GM12878 (cell line): ENCODE measurements around the gene TMC2. TPM values are rescaled to one million over a fixed set of nuclear protein-coding genes. Genes with fewer than 3 reads are reported as not detected.

Experiments
- ATAC-seq: fragments of 200-7000 bp; cut with Tn5 transposase; 3 replicates; pipeline ENCODE4 v1.9.1; 2020; ENCODE audit warnings: mild to moderate bottlenecking, moderate library complexity
- BruUV-seq: library from RNA; stranded (reverse); fragments of 400-500 nt; replicated peaks from 2 replicates; lab custom pipeline; 2021; lab: Mats Ljungman, UMichigan
- CTCF ChIA-PET: fragments of 300-600 bp; sonication (Branson Sonifier 250); formaldehyde crosslinking; extraction: SDS; loops from one replicate; lab custom pipeline; 2021; ENCODE audit warnings: inconsistent platforms; lab: Yijun Ruan, JAX
- POLR2A ChIA-PET: fragments of 350-600 bp; formaldehyde crosslinking; extraction: SDS; loops from one replicate; lab custom pipeline; 2021; ENCODE audit warnings: inconsistent platforms; lab: Charles Lee
- RAD21 ChIA-PET: fragments of 300-600 bp; sonication (Branson Sonifier 250); formaldehyde crosslinking; loops from one replicate; lab custom pipeline; 2023; ENCODE audit warnings: antibody characterized with exemption; ENCODE audit not compliant: unreplicated experiment; lab: Charles Lee
- SMC1A ChIA-PET: fragments of 300-600 bp; sonication (Branson Sonifier 250); formaldehyde crosslinking; loops from one replicate; lab custom pipeline; 2023; ENCODE audit not compliant: unreplicated experiment, uncharacterized antibody; lab: Charles Lee
- DNase-seq: peaks from one replicate; pipeline ENCODE4 v3.0.0-alpha.2; 2011; ENCODE audit warnings: low read depth, low spot score
- FAIRE-seq: peaks from 3 replicates; lab custom pipeline; 2011; peaks lifted over from hg19 to GRCh38; lab: Jason Lieb, UNC
- H2AFZ ChIP-seq: 2 replicates; pipeline ENCODE4 v1.6.0; 2011; ENCODE audit warnings: low read depth, low read length, control low read depth; ENCODE audit not compliant: control insufficient read depth
- H3K27ac ChIP-seq: 2 replicates; pipeline ENCODE4 v1.5.1; 2011; ENCODE audit warnings: control low read depth; ENCODE audit not compliant: control insufficient read depth, insufficient read depth
- H3K27me3 ChIP-seq, 2 experiments: replicated peaks in 1 of 2; 2 replicates each; pipeline versions ENCODE4 v1.6.0 to v1.6.1; 2011; ENCODE audit warnings: low read length in 1 of 2; ENCODE audit not compliant: control insufficient read depth in 2 of 2, insufficient read depth in 2 of 2
- H3K36me3 ChIP-seq, 2 experiments: 2 replicates each; pipeline ENCODE4 v1.5.1; 2011; ENCODE audit warnings: low read length in 1 of 2; ENCODE audit not compliant: control insufficient read depth in 2 of 2, insufficient read depth in 2 of 2
- H3K4me1 ChIP-seq: 2 replicates; pipeline ENCODE4 v1.6.1; 2011; ENCODE audit warnings: mild to moderate bottlenecking, low read length, moderate library complexity, mixed read lengths; ENCODE audit not compliant: control insufficient read depth, insufficient read depth
- H3K4me2 ChIP-seq: 2 replicates; pipeline ENCODE4 v1.6.0; 2011; ENCODE audit warnings: control low read depth; ENCODE audit not compliant: control insufficient read depth, insufficient read depth
- H3K4me3 ChIP-seq: fragments of 200-600 bp; sonication (generic); 2 replicates; pipeline ENCODE4 v1.5.1; 2016
- H3K79me2 ChIP-seq: 2 replicates; pipeline ENCODE4 v1.6.0; 2011; ENCODE audit warnings: low read length; ENCODE audit not compliant: control insufficient read depth, insufficient read depth
- H3K9ac ChIP-seq: 2 replicates; pipeline ENCODE4 v1.8.0; 2011; ENCODE audit warnings: low read length, control low read depth, mixed read lengths; ENCODE audit not compliant: control insufficient read depth, insufficient read depth
- H3K9me3 ChIP-seq: replicated peaks from 3 replicates; pipeline ENCODE4 v1.5.1; 2011; ENCODE audit warnings: mild to moderate bottlenecking, low read length; ENCODE audit not compliant: control insufficient read depth, insufficient read depth
- H4K20me1 ChIP-seq: 2 replicates; pipeline ENCODE4 v1.6.0; 2011; ENCODE audit not compliant: control insufficient read depth, insufficient read depth
- EP300 ChIP-seq, 2 experiments: fragments of 150-350 bp in 1 of 2; IDR thresholded peaks; 2 replicates each; pipeline ENCODE4 v1.6.1; 2011 to 2012; ENCODE audit warnings: low read depth in 2 of 2, low read length in 2 of 2, borderline replicate concordance in 1 of 2, improper control_type of control experiment in 1 of 2, inconsistent platforms in 1 of 2; ENCODE audit not compliant: control insufficient read depth in 1 of 2
- EZH2 ChIP-seq: IDR thresholded peaks from 2 replicates; pipeline ENCODE4 v1.6.1; 2012; ENCODE audit warnings: low read depth, mild to moderate bottlenecking, control low read depth, inconsistent platforms, low read length, borderline replicate concordance; ENCODE audit not compliant: control insufficient read depth
- KDM1A ChIP-seq: fragments of 200-600 bp; sonication (generic); IDR thresholded peaks from 2 replicates; pipeline ENCODE4 v1.6.1; 2016; ENCODE audit warnings: borderline replicate concordance
- NKRF ChIP-seq: fragments of 450-650 bp; conservative IDR thresholded peaks from 2 replicates; pipeline ENCODE4 v1.6.1; 2017; ENCODE audit warnings: mild to moderate bottlenecking, moderate library complexity
- RUNX3 ChIP-seq: IDR thresholded peaks from 2 replicates; pipeline ENCODE4 v1.6.1; 2012; ENCODE audit warnings: low read length, inconsistent platforms
- SRF ChIP-seq, 2 experiments: IDR thresholded peaks; 2 replicates each; pipeline ENCODE4 v1.6.1; 2011; ENCODE audit warnings: low read depth in 2 of 2, low read length in 2 of 2, mild to moderate bottlenecking in 1 of 2, moderate library complexity in 1 of 2
- TARDBP ChIP-seq: IDR thresholded peaks from 2 replicates; pipeline ENCODE4 v1.6.1; 2016; ENCODE audit warnings: borderline replicate concordance
- YBX1 ChIP-seq: fragments of 450-650 bp; IDR thresholded peaks from 2 replicates; pipeline ENCODE4 v1.6.1; 2016; ENCODE audit warnings: antibody characterized with exemption
- ZBTB33 ChIP-seq: fragments of 450-650 bp; IDR thresholded peaks from 2 replicates; pipeline ENCODE4 v1.6.1; 2017; ENCODE audit warnings: mild to moderate bottlenecking
- ZNF622 ChIP-seq: fragments of 450-650 bp; IDR thresholded peaks from 2 replicates; pipeline ENCODE4 v1.6.1; 2017; ENCODE audit warnings: mild to moderate bottlenecking, inconsistent platforms
- ZZZ3 ChIP-seq: IDR thresholded peaks from 2 replicates; pipeline ENCODE4 v1.6.1; 2011; ENCODE audit warnings: low read depth; ENCODE audit not compliant: control insufficient read depth, insufficient read length
- WGBS: methylation state at CpG from one replicate; pipeline ENCODE4 v1.1.6; 2016; ENCODE audit warnings: low lambda C conversion rate; ENCODE audit not compliant: insufficient replicate concordance, insufficient coverage; ENCODE audit errors: missing lambda C conversion rate; 5-methylcytosine and 5-hydroxymethylcytosine counted together
- in situ Hi-C: fragments of 300-500 bp; cut with MboI; formaldehyde crosslinking; loops from 9 replicates; pipeline ENCODE4 v1.14.3; 2018; ENCODE audit warnings: mixed read lengths
- intact Hi-C: fragments of 100-400 bp; cut with micrococcal nuclease; formaldehyde crosslinking; loops from one replicate; pipeline ENCODE4 v1.14.2; 2022; ENCODE audit not compliant: unreplicated experiment
- polyA plus RNA-seq, 11 experiments: library from polyadenylated mRNA; depleted of rRNA in 4 of 11; unstranded in 6 of 11; stranded (reverse) in 5 of 11; fragments of >200 nt; fragmentation: Nextera tagmentation in 4 of 11; fragmentation: Illumina TruSeq in 1 of 11; extraction: Ambion mirVana in 4 of 11; extraction: Trizol in 1 of 11; gene quantifications; 1 replicate in 1 of 11; 2 replicates in 10 of 11; pipeline versions ENCODE4 v1.2.1 to v1.2.3, GENCODE V29; 2011 to 2016; ENCODE audit warnings: inconsistent platforms in 2 of 11, missing spikeins in 2 of 11, low read depth in 1 of 11
- total RNA-seq, 4 experiments: library from RNA; depleted of rRNA in 3 of 4; stranded (reverse); fragments of >200 nt in 3 of 4; fragmentation: Illumina TruSeq in 1 of 4; extraction: Trizol in 1 of 4; gene quantifications; 2 replicates each; pipeline versions ENCODE4 v1.2.1 to v1.2.3, GENCODE V29; 2013 to 2021
- TF ChIP-seq, protein P1 (sequence below): fragments of 450-650 bp; formaldehyde crosslinking; IDR thresholded peaks from 2 replicates; pipeline ENCODE4 v1.4.0; 2020; ENCODE audit warnings: mild to moderate bottlenecking, moderate library complexity

Gene TMC2
- total and polyA plus RNA-seq, 10 of the 15 experiments (the other 5 are each of a cell fraction or from before 2014, with no cell fraction given): 0.08 TPM; not detected in 9

DNA sequence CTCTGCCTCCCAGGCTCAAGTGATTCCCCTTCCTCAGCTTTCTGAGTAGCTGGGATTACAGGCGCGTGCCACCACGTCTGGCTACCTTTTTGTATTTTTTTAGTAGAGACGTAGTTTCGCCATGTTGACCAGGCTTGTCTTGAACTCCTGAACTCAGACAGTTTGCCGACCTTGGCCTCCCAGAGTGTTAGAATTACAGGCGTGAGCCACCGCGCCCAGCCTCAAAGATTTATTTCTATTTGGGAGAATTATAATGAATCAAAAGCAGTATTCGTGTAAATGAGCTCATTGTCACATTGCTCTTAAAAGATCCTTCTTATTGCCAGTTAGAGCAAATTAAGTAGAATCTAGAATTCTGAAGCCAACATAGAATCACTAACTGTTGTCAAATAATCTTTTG is 18.3 kb upstream of the TMC2 start:
- CTCF ChIA-PET: interaction anchor here (1.1 kb wide), 1 partner anchor 9 kb away, joined by 3 read pairs; no protein-coding TSS in a partner anchor

More for the DNA sequence above, 18.3 kb upstream of the TMC2 start:
- intact Hi-C loops (no loop called here), in situ Hi-C loops (no loop called here)
- Histone ChIP-seq H4K20me1 (no peaks in the 10 kb centered on the region), H3K4me1 (no peaks in the 10 kb centered on the region), H3K9me3 (no peaks in the 10 kb centered on the region), H3K4me2 (no peak overlapping the region), H3K4me3 (no peak overlapping the region), H3K79me2 (no peaks in the 10 kb centered on the region), H3K36me3 (no peaks in the 10 kb centered on the region), H3K27me3 (peaks cover 2 to 4% of the 10 kb centered on the region in 2 experiments; a peak in 3 of 4 replicates), H3K27ac (no peak overlapping the region), H2AFZ (no peak overlapping the region), H3K9ac (no peak overlapping the region)
- FAIRE-seq: no peak
- ChIA-PET POLR2A (interaction anchor here (0.6 kb wide), 1 partner anchor 133 kb away, joined by 5 read pairs; no protein-coding TSS in a partner anchor), SMC1A (no interaction called here), RAD21 (no interaction called here)
- DNase-seq: no peak
- no peak for TF ChIP-seq NKRF
- TF ChIP-seq TARDBP: no peak
- TF ChIP-seq YBX1: no peak
- TF ChIP-seq ZNF622: no peak
- no peak for TF ChIP-seq RUNX3
- TF ChIP-seq, protein P1, sequence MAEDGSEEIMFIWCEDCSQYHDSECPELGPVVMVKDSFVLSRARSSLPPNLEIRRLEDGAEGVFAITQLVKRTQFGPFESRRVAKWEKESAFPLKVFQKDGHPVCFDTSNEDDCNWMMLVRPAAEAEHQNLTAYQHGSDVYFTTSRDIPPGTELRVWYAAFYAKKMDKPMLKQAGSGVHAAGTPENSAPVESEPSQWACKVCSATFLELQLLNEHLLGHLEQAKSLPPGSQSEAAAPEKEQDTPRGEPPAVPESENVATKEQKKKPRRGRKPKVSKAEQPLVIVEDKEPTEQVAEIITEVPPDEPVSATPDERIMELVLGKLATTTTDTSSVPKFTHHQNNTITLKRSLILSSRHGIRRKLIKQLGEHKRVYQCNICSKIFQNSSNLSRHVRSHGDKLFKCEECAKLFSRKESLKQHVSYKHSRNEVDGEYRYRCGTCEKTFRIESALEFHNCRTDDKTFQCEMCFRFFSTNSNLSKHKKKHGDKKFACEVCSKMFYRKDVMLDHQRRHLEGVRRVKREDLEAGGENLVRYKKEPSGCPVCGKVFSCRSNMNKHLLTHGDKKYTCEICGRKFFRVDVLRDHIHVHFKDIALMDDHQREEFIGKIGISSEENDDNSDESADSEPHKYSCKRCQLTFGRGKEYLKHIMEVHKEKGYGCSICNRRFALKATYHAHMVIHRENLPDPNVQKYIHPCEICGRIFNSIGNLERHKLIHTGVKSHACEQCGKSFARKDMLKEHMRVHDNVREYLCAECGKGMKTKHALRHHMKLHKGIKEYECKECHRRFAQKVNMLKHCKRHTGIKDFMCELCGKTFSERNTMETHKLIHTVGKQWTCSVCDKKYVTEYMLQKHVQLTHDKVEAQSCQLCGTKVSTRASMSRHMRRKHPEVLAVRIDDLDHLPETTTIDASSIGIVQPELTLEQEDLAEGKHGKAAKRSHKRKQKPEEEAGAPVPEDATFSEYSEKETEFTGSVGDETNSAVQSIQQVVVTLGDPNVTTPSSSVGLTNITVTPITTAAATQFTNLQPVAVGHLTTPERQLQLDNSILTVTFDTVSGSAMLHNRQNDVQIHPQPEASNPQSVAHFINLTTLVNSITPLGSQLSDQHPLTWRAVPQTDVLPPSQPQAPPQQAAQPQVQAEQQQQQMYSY (CRISPR knock-in tag): no peak
- no peak for TF ChIP-seq EZH2
- TF ChIP-seq ZZZ3: no peak
- TF ChIP-seq ZBTB33: no peak
- TF ChIP-seq EP300 (IDR thresholded peaks at IDR 0.05; ENCODE audit: borderline replicate concordance in 1 of 2, control insufficient read depth in 1 of 2, low read depth in 2 of 2, low read length in 2 of 2): no peak
- no peak for TF ChIP-seq KDM1A
- no peak for TF ChIP-seq SRF (IDR thresholded peaks at IDR 0.05; ENCODE audit: low read depth in 2 of 2, low read length in 2 of 2)
- no peak for ATAC-seq
- no TSS peak for BruUV-seq
- WGBS: 75% methylated on average over 10 of the region's 10 CpGs
